ENCODE results near the gene HOXB7. TPM values are rescaled to one million over a fixed set of nuclear protein-coding genes. Genes with fewer than 3 reads are reported as not detected.

The HOXB7 gene
- total and polyA plus RNA-seq, 2 of the 13 experiments (the other 11 are each of a cell fraction or from before 2014, with no cell fraction given), result 0.04 TPM; not detected in 1

GRCh38 chr17:48593840-48594537 lies 16.8 kb downstream of the HOXB7 start:
- no peaks in the 10 kb centered on the region for H3K9me3 ChIP-seq (ENCODE audit: low read length)
- no peaks in the 10 kb centered on the region for H3K36me3 ChIP-seq (replicated peaks in 1 of 2; ENCODE audit: control insufficient read depth in 1 of 2, insufficient read depth in 2 of 2, low read length in 2 of 2)
- H3K27ac ChIP-seq (ENCODE audit: extremely low read length, insufficient read depth, low read length), result no peak overlapping the region
- DNase-seq (ENCODE audit: low spot score) (peak; percentile 31), ATAC-seq (peak; percentile 81), FAIRE-seq (no peak)
- peak overlapping the region in 1 of 3 experiments; percentile 9; a peak in 1 of 6 replicates for H3K4me3 ChIP-seq (replicated peaks in 1 of 3; ENCODE audit: insufficient read depth in 1 of 3, low read depth in 2 of 3, low read length in 3 of 3)
- H3K4me2 ChIP-seq (ENCODE audit: low read depth, low read length), result peak overlapping the region; percentile 41
- in situ Hi-C loops (cut with HindIII; ENCODE audit: extremely low pct_ligation_motif_present, low pct_unique_long_range_greater_than_20kb), result no loop called here
- H3K27me3 ChIP-seq (ENCODE audit: control insufficient read depth in 1 of 2, insufficient read depth in 2 of 2, low read length in 2 of 2), result peaks cover 50 to 91% of the 10 kb centered on the region in 2 experiments
- intact Hi-C loops (cut with micrococcal nuclease; ENCODE audit: unreplicated experiment), result loop anchor here (1.0 kb wide), 1 partner anchor 258 kb away; no protein-coding TSS in a partner anchor
- BruUV-seq (replicated peaks), result no TSS peak
- 7% methylated on average over 36 of the region's 37 CpGs for WGBS (ENCODE audit: low lambda C conversion rate)
- ChIA-PET CTCF (ENCODE audit: low intra/inter-chr PET ratio, low total read pairs) (interaction anchor here (0.8 to 1.9 kb wide), 4 partner anchors 242 to 441 kb away, joined by 3 to 7 read pairs (median 4); no protein-coding TSS in a partner anchor), POLR2A (interaction anchor here (0.6 kb wide), 1 partner anchor 436 kb away, joined by 3 read pairs; no protein-coding TSS in a partner anchor)
- 0 out of 2 replicates have a peak, but pooled peaks cover 6% of the 10 kb centered on the region for H3K4me1 ChIP-seq (ENCODE audit: insufficient read depth, low read length)
- no peaks in the 10 kb centered on the region for H3K79me2 ChIP-seq (ENCODE audit: insufficient read depth, low read length)
- H3K9ac ChIP-seq (ENCODE audit: insufficient read depth, low read depth, low read length), result no peak overlapping the region
- no peak overlapping the region for H2AFZ ChIP-seq (ENCODE audit: low read length)
- H4K20me1 ChIP-seq (ENCODE audit: insufficient read depth, low read length), result no peaks in the 10 kb centered on the region; the same call in 1 of the 2 replicates
- TF ChIP-seq SNAPC4 (CRISPR knock-in tag; IDR thresholded peaks at IDR 0.05) (no peak), ZNF576 (CRISPR knock-in tag; IDR thresholded peaks at IDR 0.05) (no peak), IKZF5 (CRISPR knock-in tag; IDR thresholded peaks at IDR 0.05) (peak; percentile 44; the same call in 1 of the 2 replicates), TBL1XR1 (IDR thresholded peaks at IDR 0.05; ENCODE audit: borderline replicate concordance, low read length, partially characterized antibody) (no peak), NPAS2 (CRISPR knock-in tag; IDR thresholded peaks at IDR 0.05; ENCODE audit: borderline replicate concordance) (no peak), PATZ1 (CRISPR knock-in tag; IDR thresholded peaks at IDR 0.05) (peak; percentile 57), XRCC5 (optimal IDR thresholded peaks at IDR 0.05; ENCODE audit: low read length) (peak; percentile 86), HNRNPUL1 (IDR thresholded peaks at IDR 0.05; ENCODE audit: low read depth, low read length) (no peak), CHD4 (IDR thresholded peaks at IDR 0.05; ENCODE audit: borderline replicate concordance, low read length) (no peak), YY1 (IDR thresholded peaks at IDR 0.05; ENCODE audit: insufficient read depth, insufficient replicate concordance, low read depth, low read length) (peak; percentile 91)

All from HepG2 (cell line).